Activated naive CD8-positive, alpha-beta T cell treated with anti-CD3 and anti-CD28 coated beads, Interleukin-2, amount 50 U/mL, for 16 hours (primary cell): Measurements from ENCODE around the gene MRPS27.
"Not testable (repeated sequence)": the region's sequence is repeated elsewhere in the genome, so short reads cannot be mapped to it uniquely, and the experiment has no call there.

Experiments
- DNase-seq: peaks from one replicate; pipeline ENCODE4 v3.0.0-alpha.2; 2020; ENCODE audit warnings: low read depth, low spot score

Gene MRPS27

DNA sequence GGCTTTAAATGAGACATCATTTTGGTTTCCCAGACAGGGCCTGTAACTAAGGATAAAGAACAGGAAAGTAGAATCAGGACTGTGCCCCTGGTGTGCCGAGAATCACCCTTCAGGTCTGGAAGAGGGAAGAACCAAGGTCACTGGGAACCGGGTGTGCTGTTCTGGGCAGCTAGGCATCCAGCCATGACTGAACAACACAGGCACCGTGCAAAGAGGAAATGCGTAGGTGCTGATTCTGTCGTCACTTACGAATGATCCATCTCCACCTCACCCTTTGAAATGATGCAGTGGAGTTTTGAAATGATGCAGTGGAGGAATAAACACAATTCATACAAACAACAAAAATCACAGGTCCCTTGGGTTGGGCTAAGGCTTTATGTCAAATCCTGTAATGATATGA, 148.4 kb downstream of the MRPS27 start:
- no peak for DNase-seq

DNA sequence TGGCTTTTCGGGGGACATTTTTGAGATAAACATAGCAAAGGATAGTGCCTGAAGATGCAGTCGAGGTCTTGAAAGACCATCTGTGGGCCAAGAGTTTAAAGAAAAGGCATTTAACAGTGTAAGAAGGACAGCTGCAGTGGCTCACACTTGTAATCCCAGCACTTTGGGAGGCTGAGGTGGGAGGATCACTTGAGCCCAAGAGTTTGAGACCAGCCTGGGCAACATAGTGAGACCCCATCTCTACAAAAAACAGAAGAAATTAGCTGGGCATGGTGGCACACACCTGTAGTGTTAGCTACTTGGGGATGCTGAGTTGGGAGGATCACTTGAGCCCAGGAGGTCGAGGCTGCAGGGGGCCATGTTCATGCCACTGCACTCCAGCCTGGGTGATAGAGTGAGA, 148.9 kb downstream of the MRPS27 start:
- DNase-seq, result not testable (repeated sequence)

DNA sequence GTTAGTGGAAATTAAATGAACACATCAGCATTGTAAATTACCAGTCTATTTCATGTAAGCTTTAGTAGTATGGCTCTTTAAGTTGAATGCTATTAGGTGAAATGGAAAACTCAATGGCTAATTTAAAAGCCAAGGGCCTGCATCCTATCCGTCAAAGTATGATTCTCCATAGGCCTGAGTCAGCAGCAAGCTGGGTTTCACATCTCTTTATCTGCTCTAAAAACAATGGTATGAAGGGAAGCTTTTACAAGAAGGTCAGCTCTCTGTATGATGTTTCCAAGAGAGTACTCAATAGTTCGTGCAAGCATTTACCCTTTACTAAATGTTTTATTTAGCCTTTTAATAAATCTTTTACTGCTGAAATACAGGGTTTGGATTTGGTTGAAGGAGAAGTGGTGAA, 149.9 kb downstream of the MRPS27 start:
- no peak for DNase-seq
